HepG2 (cell line): ENCODE measurements around the gene THRB. TPM values are rescaled to one million over a fixed set of nuclear protein-coding genes. Genes with fewer than 3 reads are reported as not detected.

ENCODE experiments used
- KDM5B ChIP-seq: sonication (generic); formaldehyde crosslinking; IDR thresholded peaks from 2 replicates; pipeline ENCODE4 v1.4.0; 2020; ENCODE audit warnings: missing genetic modification reagents, mild to moderate bottlenecking, borderline replicate concordance
- NFYB ChIP-seq: sonication (generic); formaldehyde crosslinking; IDR thresholded peaks from 2 replicates; pipeline ENCODE4 v1.4.0; 2020; ENCODE audit warnings: missing genetic modification reagents
- ZFAT ChIP-seq: sonication (generic); formaldehyde crosslinking; conservative IDR thresholded peaks from 2 replicates; pipeline ENCODE4 v1.8.1; 2023; ENCODE audit warnings: missing genetic modification reagents, inconsistent platforms
- ZNF101 ChIP-seq: sonication (generic); formaldehyde crosslinking; IDR thresholded peaks from 2 replicates; pipeline ENCODE4 v1.4.0; 2020; ENCODE audit warnings: mild to moderate bottlenecking, low read depth, missing genetic modification reagents, borderline replicate concordance
- polyA plus RNA-seq, 8 experiments: library from polyadenylated mRNA; depleted of rRNA in 3 of 8; stranded (reverse) in 7 of 8; unstranded in 1 of 8; fragments of >200 nt; fragmentation: Illumina TruSeq in 4 of 8; extraction: Trizol in 4 of 8; gene quantifications; 2 replicates each; pipeline versions ENCODE4 v1.2.1 to v1.2.3, GENCODE V29; 2011 to 2016; ENCODE audit warnings: low read depth in 4 of 8, missing spikeins in 1 of 8, mixed read lengths in 1 of 8; ENCODE audit not compliant: insufficient read depth in 1 of 8
- total RNA-seq, 5 experiments: library from RNA; depleted of rRNA; stranded (reverse); fragments of >200 nt; fragmentation: Illumina TruSeq; extraction: Trizol; gene quantifications; 2 replicates each; pipeline ENCODE4 v1.2.3, GENCODE V29; 2016; ENCODE audit warnings: low read depth in 1 of 5
- TF ChIP-seq, protein P1 (sequence below): sonication (generic); formaldehyde crosslinking; IDR thresholded peaks from 2 replicates; pipeline ENCODE4 v1.4.0; 2020; ENCODE audit warnings: low read depth, missing genetic modification reagents
- TF ChIP-seq, protein P2 (sequence below): IDR thresholded peaks from 2 replicates; pipeline ENCODE4 v1.6.1; 2018; ENCODE audit warnings: missing genetic modification reagents
- TF ChIP-seq, protein P3 (sequence below): sonication (generic); formaldehyde crosslinking; IDR thresholded peaks from 2 replicates; pipeline ENCODE4 v1.4.0; 2020; ENCODE audit warnings: missing genetic modification reagents

Gene THRB
- total and polyA plus RNA-seq, 2 of the 13 experiments (the other 11 are each of a cell fraction or from before 2014, with no cell fraction given), result 4.7 to 22.7 TPM

DNA sequence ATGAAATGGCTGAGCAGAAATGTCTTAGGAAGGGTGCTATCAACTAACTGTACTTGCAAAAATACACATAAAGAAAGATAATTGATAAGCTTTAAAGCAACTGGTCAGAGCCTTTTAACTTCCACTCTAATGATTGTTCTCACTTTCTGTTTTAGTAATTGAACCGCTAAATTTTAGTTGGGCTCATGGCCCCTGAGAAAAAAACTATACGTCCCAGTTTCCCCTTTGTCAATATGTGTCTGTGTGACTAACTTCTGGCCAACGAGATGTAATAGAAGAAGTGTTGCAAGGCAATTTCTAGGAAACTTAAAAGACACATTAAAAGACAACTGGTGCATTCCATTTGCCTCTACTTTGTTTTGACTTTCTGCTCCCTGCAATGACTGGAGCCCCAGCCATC is 325.7 kb downstream of the THRB start (continued):
- TF ChIP-seq, protein P1, sequence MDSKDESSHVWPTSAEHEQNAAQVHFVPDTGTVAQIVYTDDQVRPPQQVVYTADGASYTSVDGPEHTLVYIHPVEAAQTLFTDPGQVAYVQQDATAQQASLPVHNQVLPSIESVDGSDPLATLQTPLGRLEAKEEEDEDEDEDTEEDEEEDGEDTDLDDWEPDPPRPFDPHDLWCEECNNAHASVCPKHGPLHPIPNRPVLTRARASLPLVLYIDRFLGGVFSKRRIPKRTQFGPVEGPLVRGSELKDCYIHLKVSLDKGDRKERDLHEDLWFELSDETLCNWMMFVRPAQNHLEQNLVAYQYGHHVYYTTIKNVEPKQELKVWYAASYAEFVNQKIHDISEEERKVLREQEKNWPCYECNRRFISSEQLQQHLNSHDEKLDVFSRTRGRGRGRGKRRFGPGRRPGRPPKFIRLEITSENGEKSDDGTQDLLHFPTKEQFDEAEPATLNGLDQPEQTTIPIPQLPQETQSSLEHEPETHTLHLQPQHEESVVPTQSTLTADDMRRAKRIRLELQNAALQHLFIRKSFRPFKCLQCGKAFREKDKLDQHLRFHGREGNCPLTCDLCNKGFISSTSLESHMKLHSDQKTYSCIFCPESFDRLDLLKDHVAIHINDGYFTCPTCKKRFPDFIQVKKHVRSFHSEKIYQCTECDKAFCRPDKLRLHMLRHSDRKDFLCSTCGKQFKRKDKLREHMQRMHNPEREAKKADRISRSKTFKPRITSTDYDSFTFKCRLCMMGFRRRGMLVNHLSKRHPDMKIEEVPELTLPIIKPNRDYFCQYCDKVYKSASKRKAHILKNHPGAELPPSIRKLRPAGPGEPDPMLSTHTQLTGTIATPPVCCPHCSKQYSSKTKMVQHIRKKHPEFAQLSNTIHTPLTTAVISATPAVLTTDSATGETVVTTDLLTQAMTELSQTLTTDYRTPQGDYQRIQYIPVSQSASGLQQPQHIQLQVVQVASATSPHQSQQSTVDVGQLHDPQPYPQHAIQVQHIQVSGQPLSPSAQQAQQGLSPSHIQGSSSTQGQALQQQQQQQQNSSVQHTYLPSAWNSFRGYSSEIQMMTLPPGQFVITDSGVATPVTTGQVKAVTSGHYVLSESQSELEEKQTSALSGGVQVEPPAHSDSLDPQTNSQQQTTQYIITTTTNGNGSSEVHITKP (CRISPR knock-in tag), result no peak
- TF ChIP-seq KDM5B (CRISPR knock-in tag) (no peak), NFYB (CRISPR knock-in tag) (no peak), ZNF101 (CRISPR knock-in tag) (no peak), ZFAT (CRISPR knock-in tag) (no peak)
- TF ChIP-seq, protein P2, sequence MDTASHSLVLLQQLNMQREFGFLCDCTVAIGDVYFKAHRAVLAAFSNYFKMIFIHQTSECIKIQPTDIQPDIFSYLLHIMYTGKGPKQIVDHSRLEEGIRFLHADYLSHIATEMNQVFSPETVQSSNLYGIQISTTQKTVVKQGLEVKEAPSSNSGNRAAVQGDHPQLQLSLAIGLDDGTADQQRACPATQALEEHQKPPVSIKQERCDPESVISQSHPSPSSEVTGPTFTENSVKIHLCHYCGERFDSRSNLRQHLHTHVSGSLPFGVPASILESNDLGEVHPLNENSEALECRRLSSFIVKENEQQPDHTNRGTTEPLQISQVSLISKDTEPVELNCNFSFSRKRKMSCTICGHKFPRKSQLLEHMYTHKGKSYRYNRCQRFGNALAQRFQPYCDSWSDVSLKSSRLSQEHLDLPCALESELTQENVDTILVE (CRISPR knock-in tag), result no peak
- TF ChIP-seq, protein P3, sequence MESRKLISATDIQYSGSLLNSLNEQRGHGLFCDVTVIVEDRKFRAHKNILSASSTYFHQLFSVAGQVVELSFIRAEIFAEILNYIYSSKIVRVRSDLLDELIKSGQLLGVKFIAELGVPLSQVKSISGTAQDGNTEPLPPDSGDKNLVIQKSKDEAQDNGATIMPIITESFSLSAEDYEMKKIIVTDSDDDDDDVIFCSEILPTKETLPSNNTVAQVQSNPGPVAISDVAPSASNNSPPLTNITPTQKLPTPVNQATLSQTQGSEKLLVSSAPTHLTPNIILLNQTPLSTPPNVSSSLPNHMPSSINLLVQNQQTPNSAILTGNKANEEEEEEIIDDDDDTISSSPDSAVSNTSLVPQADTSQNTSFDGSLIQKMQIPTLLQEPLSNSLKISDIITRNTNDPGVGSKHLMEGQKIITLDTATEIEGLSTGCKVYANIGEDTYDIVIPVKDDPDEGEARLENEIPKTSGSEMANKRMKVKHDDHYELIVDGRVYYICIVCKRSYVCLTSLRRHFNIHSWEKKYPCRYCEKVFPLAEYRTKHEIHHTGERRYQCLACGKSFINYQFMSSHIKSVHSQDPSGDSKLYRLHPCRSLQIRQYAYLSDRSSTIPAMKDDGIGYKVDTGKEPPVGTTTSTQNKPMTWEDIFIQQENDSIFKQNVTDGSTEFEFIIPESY (CRISPR knock-in tag), result no peak
